Measurements from ENCODE around the gene RPS28.

- TF ChIP-seq CTCF (IDR thresholded peaks at IDR 0.05; ENCODE audit: insufficient read depth, low read length): no peak
- TF ChIP-seq POLR2AphosphoS5 (IDR thresholded peaks at IDR 0.05; ENCODE audit: low read depth): no peak
- TF ChIP-seq SPI1 (IDR thresholded peaks at IDR 0.05; ENCODE audit: borderline replicate concordance, low read depth): no peak
Observed at GRCh38 chr19:8331263-8331845, 10.1 kb downstream of the RPS28 start.
